ENCODE measurements around the gene DNM3. TPM values are rescaled to one million over a fixed set of nuclear protein-coding genes. Genes with fewer than 3 reads are reported as not detected.

Gene DNM3
- total and polyA plus RNA-seq, 2 of the 8 experiments (the other 6 are each of a cell fraction or from before 2014, with no cell fraction given) = 2.0 to 8.5 TPM

DNA sequence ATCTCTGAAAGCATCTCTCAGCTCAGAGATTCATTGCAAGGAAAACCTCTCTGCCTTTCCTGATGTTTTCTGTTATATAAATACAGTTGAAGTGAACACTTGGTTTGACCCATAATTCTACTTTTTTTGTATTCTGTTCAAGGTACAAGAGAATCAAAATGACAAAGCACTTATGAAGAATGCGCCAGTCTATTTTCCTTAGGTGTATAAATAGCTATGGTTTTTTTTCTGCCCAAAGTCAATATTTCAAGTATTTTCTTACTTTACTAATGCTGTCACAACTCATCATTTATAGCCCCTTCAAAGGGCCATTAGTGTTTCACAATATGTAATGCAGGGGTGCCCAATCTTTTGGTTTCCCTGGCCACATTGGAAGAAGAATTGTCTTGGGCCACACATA is 436.7 kb downstream of the DNM3 start (continued):
- TF ChIP-seq NANOG (IDR thresholded peaks at IDR 0.05; ENCODE audit: insufficient read depth, low read depth, low read length, poor library complexity, severe bottlenecking) = no peak
- TF ChIP-seq BCL11A (IDR thresholded peaks at IDR 0.05; ENCODE audit: low read depth in 2 of 2, low read length in 2 of 2) = no peak

All from H1 (cell line).